Fibroblast of pulmonary artery (primary cell): ENCODE measurements around the gene TBX15.

Experiments used
- DNase-seq: peaks from one replicate; pipeline ENCODE4 v3.0.0-alpha.2; 2010; ENCODE audit warnings: low read depth
- H3K4me3 ChIP-seq: replicated peaks from 2 replicates; pipeline ENCODE4 v1.5.1; 2011; ENCODE audit warnings: low read depth, mild to moderate bottlenecking, control low read depth, low read length, moderate library complexity
- TF ChIP-seq, protein P1 (sequence below): IDR thresholded peaks from 2 replicates; pipeline ENCODE4 v1.5.1; 2011; ENCODE audit warnings: mild to moderate bottlenecking, control low read depth, low read length, inconsistent platforms; ENCODE audit errors: missing control alignments

TBX15 gene

DNA sequence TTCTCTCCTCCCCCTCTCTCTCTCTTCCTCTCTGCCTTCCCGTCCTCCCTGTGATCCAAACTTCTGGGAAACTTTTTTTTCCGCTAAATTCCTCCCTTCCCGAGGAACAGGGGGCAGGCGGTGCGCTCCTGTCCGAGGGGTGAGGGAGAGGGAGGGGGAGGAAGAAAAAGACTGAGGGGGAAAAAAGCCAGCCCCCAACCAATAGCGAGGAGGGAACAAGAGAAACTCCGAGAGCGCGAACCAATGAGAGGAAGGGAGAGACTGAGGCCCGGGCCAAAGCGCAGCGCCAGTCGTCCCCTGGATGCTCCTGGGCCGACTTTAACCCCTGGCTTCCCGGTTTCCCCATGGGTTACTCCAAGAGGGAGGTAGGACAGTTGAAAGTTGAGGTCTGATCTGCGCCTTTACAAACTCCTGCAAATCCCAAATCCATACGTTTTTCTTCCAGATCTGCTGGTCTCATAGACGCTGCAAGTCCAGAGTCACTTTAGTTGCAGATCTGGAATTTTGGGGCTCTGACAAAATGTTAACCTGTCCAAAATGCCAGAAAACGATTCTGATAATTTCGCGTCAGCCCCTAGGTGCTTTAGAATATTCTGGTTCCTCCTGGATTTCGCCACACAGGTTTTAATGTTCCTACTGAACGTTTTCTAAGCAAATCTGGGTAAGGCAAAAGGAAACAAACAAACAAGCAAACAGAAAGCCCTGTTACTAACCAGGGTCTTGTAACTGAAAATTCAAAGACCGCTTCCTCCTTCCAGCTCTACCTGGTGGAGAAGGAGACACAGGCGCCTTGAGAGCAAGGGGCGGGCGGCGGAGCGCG lies at the start of gene TBX15:
TSS of gene TBX15 (minus strand) at position 158 of the 820 bp plus-strand sequence. CDS start 548 bp downstream, outside the sequence.
- no peak for DNase-seq
- peak within 1 kb of the TSS; percentile 41 for H3K4me3 ChIP-seq
- TF ChIP-seq, protein P1, sequence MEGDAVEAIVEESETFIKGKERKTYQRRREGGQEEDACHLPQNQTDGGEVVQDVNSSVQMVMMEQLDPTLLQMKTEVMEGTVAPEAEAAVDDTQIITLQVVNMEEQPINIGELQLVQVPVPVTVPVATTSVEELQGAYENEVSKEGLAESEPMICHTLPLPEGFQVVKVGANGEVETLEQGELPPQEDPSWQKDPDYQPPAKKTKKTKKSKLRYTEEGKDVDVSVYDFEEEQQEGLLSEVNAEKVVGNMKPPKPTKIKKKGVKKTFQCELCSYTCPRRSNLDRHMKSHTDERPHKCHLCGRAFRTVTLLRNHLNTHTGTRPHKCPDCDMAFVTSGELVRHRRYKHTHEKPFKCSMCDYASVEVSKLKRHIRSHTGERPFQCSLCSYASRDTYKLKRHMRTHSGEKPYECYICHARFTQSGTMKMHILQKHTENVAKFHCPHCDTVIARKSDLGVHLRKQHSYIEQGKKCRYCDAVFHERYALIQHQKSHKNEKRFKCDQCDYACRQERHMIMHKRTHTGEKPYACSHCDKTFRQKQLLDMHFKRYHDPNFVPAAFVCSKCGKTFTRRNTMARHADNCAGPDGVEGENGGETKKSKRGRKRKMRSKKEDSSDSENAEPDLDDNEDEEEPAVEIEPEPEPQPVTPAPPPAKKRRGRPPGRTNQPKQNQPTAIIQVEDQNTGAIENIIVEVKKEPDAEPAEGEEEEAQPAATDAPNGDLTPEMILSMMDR, result no peak

DNA sequence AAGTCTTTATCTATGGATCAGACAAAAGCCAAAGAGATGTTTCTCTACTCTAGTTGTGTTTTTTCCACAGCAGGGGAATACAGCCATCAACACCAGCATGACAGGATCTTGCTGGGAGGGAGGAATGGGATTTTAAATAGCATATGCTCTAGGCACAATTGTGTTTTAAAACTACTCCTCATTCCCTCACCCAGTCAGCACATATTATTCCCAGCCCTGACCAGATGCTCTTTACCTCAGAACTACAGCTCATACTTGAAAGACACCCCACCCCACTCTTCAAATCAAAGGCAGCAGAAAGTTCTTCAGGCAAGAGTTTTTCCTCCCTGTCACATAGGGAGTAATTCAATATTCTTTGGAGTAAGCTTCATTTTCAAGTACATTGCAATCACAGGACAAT lies 46.2 kb upstream of the TBX15 start:
- no peak overlapping the region for H3K4me3 ChIP-seq
- DNase-seq, result no peak
- TF ChIP-seq, protein P1, result no peak

DNA sequence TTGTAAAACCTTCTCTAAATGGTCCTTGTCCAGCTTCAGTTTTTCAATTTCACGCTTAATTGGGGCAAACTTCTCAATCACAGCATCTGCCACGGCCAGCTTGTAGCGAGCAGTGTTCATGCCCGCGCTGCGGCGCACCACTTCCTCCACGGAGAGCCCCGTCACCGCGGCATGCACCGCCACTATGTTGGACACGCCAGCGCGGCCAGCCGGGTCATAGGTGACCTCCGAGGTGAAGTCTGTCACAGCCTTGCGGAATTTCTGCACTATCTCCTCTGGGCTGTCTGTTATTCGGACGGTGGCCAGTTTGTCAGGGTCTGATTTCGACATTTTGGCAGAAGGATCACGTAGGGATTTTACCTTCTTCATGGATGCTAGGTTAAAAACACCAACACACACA lies 44.8 kb upstream of the TBX15 start:
- DNase-seq, result no peak
- TF ChIP-seq, protein P1, result no peak
- no peak overlapping the region for H3K4me3 ChIP-seq

DNA sequence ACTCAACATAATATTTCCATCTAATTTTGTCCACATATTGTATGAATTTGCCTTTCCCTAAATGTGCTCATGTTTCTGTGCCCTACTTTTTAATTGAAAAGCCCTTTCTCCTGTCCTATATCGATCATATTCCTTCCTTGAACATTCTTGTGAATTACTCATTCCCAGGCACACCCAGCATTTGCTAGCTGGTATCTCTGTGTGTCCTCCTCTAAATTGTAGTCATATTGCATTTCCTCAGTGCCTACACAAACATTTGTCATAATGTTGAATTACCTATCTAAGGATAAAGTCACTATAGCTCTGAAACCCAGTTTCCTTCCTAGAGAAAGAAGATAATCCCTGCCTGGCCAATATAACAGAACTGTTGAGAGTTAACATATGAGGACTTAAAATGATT lies 39.6 kb upstream of the TBX15 start:
- DNase-seq, result no peak
- no peak overlapping the region for H3K4me3 ChIP-seq
- TF ChIP-seq, protein P1, result no peak

DNA sequence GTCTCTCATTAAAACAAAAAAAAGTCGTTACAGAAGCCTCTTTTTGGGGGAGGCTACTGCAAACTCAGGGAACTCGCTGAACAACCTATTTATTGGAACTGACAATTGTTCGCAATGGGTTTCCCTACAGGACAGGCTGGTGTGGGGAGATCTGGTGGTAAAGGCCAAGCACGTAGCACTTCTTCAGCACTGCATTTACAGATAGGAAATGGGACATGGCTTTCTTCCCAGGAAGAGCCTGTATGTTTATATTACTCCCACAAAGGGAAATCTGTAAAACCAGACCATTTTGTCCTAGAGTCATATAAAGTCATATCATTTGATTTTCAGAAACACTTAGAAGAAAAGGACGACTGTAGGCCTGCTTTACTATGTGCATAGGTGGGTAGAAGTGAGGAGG lies 38.8 kb upstream of the TBX15 start:
- H3K4me3 ChIP-seq, result no peak overlapping the region
- no peak for DNase-seq
- TF ChIP-seq, protein P1, result no peak

DNA sequence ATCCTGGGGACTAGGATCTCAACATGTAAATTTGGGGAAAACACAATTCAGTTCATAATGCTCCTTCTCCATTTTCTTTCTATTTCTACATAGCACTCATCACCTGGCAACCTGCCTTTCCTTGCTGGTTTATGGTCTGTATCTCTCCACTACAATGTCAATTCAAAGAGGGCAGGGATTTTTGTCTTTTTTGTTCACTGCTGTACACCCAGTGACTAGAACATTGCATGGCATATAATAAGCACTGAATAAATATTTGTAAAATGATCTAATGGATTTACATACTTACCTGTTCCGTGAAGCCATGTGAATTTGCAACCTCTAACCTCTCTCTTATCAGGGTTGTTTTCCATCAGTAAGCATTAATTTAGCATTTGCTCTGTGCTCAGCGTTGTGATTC lies 27.4 kb upstream of the TBX15 start:
- DNase-seq, result no peak
- TF ChIP-seq, protein P1, result no peak
- H3K4me3 ChIP-seq, result no peak overlapping the region

DNA sequence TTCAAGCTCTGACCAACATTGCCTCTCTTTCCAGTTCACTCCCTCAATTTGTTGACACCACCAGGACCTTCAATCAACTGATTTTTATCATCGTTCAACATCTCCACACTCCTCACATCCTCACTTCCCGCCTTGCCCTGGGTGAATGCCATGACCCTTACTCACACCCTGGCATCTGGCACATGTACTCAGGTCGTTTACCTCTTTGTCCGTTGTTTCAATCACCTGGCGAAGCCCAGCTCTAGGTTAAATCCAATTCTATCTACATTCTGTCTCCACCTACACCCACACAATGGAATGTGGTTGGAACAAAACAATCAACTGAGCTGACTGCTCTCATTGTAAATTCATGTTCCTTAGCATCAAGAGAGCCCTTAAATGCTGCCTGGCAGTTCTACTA lies 24.2 kb upstream of the TBX15 start:
- no peak for DNase-seq
- TF ChIP-seq, protein P1, result no peak
- H3K4me3 ChIP-seq, result no peak overlapping the region
